Lung (tissue), 12 donors: ENCODE measurements around the gene FYN. TPM values are rescaled to one million over a fixed set of nuclear protein-coding genes. Genes with fewer than 3 reads are reported as not detected.
A peak's percentile ranks its signal among the peaks of the same experiment; 100 is the strongest.
"Not testable (repeated sequence)": the region's sequence is repeated elsewhere in the genome, so short reads cannot be mapped to it uniquely, and the experiment has no call there.

ENCODE experiments used
- ATAC-seq: fragments of 200-7000 bp; cut with Tn5 transposase; one replicate; pipeline ENCODE4 v1.9.1; 2020; ENCODE audit warnings: moderate number of reproducible peaks; ENCODE audit not compliant: insufficient read depth, low FRiP score
- DNase-seq, 3 donors: peaks; one replicate each; pipeline ENCODE4 v3.0.0-alpha.2; 2013 to 2017
- H3K27ac ChIP-seq, 2 donors: one replicate each; pipeline ENCODE4 v1.5.1; 2013; ENCODE audit warnings: mild to moderate bottlenecking in 2 of 2, moderate library complexity in 2 of 2, control low read depth in 1 of 2, inconsistent platforms in 1 of 2, low read depth in 1 of 2, low read length in 1 of 2
- H3K27me3 ChIP-seq, 3 donors: one replicate each; pipeline ENCODE4 v1.5.1; 2013; ENCODE audit warnings: low read length in 2 of 3; ENCODE audit not compliant: control insufficient read depth in 3 of 3, insufficient read depth in 3 of 3
- H3K36me3 ChIP-seq, 4 donors: one replicate each; pipeline ENCODE4 v1.5.1; 2013; ENCODE audit warnings: low read length in 4 of 4, mild to moderate bottlenecking in 1 of 4, moderate library complexity in 1 of 4; ENCODE audit not compliant: control insufficient read depth in 4 of 4, insufficient read depth in 4 of 4
- H3K4me1 ChIP-seq, 5 donors: one replicate each; pipeline ENCODE4 v1.5.1; 2013; ENCODE audit warnings: low read length in 5 of 5, mild to moderate bottlenecking in 2 of 5, moderate library complexity in 1 of 5; ENCODE audit not compliant: control insufficient read depth in 5 of 5, insufficient read depth in 5 of 5
- H3K4me3 ChIP-seq: one replicate; pipeline ENCODE4 v1.5.1; 2013; ENCODE audit warnings: mild to moderate bottlenecking, control low read depth, moderate library complexity
- H3K9ac ChIP-seq, 2 donors: one replicate each; pipeline ENCODE4 v1.5.1; 2013; ENCODE audit warnings: low read length in 2 of 2, control low read depth in 1 of 2; ENCODE audit not compliant: insufficient read depth in 1 of 2
- H3K9me3 ChIP-seq, 4 donors: one replicate each; pipeline ENCODE4 v1.5.1; 2013; ENCODE audit warnings: low read length in 3 of 4, mild to moderate bottlenecking in 1 of 4, moderate library complexity in 1 of 4; ENCODE audit not compliant: control insufficient read depth in 4 of 4, insufficient read depth in 3 of 4
- CTCF ChIP-seq: IDR thresholded peaks from 2 replicates; pipeline ENCODE4 v1.5.1; 2012; ENCODE audit warnings: mild to moderate bottlenecking; ENCODE audit errors: control extremely low read depth, extremely low read depth
- WGBS, 2 donors: extraction: QIAGEN DNeasy Blood & Tissue Kit; methylation state at CpG; one replicate each; pipeline ENCODE4 v1.1.7; 2013; 5-methylcytosine and 5-hydroxymethylcytosine counted together
- polyA plus RNA-seq, 2 donors: library from polyadenylated mRNA; stranded (reverse); fragments of 200-250 nt; gene quantifications; one replicate each; pipeline ENCODE4 v1.2.1, GENCODE V29; 2013
- total RNA-seq, 2 donors: library from RNA; depleted of rRNA in 1 of 2; stranded (reverse); fragments of >200 nt in 1 of 2; gene quantifications; one replicate each; pipeline ENCODE4 v1.2.1, GENCODE V29; 2014 to 2021
- donor health status: control.
- donor health status: control.
- donor health status: Bipolar disorder and iron deficiency.
- donor health status: healthy.
- donor health status: DM: yes; HTN: yes; CAD: no.

The FYN gene
- total and polyA plus RNA-seq, 4 donors: 27.3 to 157 (median 71.0) TPM

GRCh38 chr6:111644893-111645430 is 228.3 kb downstream of the FYN start:
- Histone ChIP-seq H3K27me3 (no peaks in the 10 kb centered on the region), H3K36me3 (no peaks in the 10 kb centered on the region), H3K27ac (no peak overlapping the region), H3K9ac (no peak overlapping the region), H3K4me3 (no peak overlapping the region), H3K4me1 (peaks cover 0 to 8% (median 0%) of the 10 kb centered on the region in 5 donors), H3K9me3 (no peaks in the 10 kb centered on the region)
- no peak for TF ChIP-seq CTCF
- WGBS, 2 donors: 50 to 93% methylated on average over 4 of the region's 4 CpGs
- no peak for DNase-seq
- ATAC-seq: no peak

DNA sequence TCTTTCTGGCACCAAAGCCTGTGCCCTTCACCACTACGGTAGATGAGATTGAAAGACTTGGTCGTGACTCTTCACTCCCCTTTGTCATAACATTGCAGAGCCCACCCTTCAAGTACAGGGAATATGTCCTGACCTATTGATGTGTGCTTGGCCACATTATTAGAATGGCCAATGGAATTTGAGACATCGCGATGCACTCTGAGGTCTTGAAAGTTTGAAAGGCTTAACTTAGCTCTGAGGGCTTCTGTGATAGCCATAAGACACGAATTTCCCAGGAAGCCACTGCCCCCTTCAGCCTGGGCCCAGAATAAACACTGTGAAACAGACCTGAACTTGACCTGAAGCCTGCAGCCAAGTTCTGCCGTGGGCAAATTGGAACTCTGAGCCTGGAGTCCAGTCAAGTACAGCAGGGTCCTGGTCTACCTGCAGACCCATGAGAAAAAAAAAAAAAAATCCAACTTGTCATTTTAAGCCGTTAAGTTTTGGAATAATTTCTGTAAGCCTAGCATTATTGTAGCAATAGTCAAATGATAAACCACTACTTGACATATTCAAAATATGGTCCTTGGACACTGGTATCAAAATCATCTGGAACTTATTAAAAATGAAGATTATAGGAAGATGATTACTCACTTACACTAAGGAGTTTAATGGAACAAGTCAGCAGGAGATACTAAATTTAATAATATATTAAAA is 230.6 kb downstream of the FYN start:
- Histone ChIP-seq H3K9ac (no peak overlapping the region), H3K9me3 (no peaks in the 10 kb centered on the region), H3K27ac (no peak overlapping the region), H3K4me1 (peaks cover 0 to 8% (median 0%) of the 10 kb centered on the region in 5 donors), H3K4me3 (no peak overlapping the region), H3K36me3 (no peaks in the 10 kb centered on the region), H3K27me3 (no peaks in the 10 kb centered on the region)
- 36 to 42% methylated on average over 7 of the region's 7 CpGs for WGBS, 2 donors
- DNase-seq: peak; percentile 67 to 77 (median 74)
- peak; percentile 64 for TF ChIP-seq CTCF
- no peak for ATAC-seq

DNA sequence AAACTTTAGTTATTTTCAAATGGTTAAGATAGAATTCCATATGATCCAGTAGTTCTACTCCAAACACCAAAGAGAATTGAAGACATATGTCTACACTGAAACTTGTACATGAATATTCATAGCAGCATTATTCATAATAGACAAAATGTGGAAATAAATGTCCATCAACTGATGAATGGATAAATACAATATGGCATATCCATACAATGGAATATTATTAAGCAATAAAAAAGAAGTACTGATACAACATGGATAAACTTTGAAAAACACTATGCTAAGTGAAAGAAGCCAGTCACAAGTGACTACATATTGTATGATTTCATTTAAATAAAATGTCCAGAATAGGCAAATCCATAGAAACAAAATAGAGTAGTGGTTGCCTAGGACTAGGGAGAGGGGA is 234.0 kb downstream of the FYN start:
- no peak for ATAC-seq
- no peak for DNase-seq
- no peak for TF ChIP-seq CTCF
- no peaks in the 10 kb centered on the region for H3K9me3 ChIP-seq
- no peaks in the 10 kb centered on the region for H3K27me3 ChIP-seq
- H3K36me3 ChIP-seq: no peaks in the 10 kb centered on the region
- no peak overlapping the region for H3K27ac ChIP-seq
- no peak overlapping the region for H3K9ac ChIP-seq
- H3K4me3 ChIP-seq: no peak overlapping the region
- no peaks in the 10 kb centered on the region for H3K4me1 ChIP-seq

DNA sequence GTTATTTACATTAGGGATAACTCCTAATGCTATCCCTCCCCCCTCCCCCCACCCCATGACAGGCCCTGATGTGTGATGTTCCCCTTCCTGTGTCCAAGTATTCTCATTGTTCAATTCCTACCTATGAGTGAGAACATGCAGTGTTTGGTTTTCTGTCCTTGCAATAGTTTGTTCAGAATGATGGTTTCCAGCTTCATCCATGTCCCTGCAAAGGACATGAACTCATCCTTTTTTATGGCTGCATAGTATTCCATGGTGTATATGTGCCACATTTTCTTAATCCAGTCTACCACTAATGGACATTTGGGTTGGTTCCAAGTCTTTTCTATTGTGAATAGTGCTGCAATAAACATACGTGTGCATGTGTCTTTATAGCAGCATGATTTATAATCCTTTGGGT is 238.3 kb downstream of the FYN start:
- H3K36me3 ChIP-seq, H3K9ac ChIP-seq, ATAC-seq, DNase-seq, H3K9me3 ChIP-seq, H3K4me1 ChIP-seq, H3K27ac ChIP-seq, H3K27me3 ChIP-seq, H3K4me3 ChIP-seq: not testable (repeated sequence)
- 71 to 89% methylated on average over 1 of the region's 1 CpG for WGBS, 2 donors
